GM23338 (cell line): ENCODE data around the gene METTL4. TPM values are rescaled to one million over a fixed set of nuclear protein-coding genes. Genes with fewer than 3 reads are reported as not detected.

Experiments
- ATAC-seq: fragments of 200-7000 bp; cut with Tn5 transposase; 3 replicates; pipeline ENCODE4 v1.9.1; 2020
- DNase-seq: peaks from one replicate; pipeline ENCODE4 v3.0.0-alpha.2; 2015; ENCODE audit warnings: low spot score
- H2AFZ ChIP-seq: fragments of 200-600 bp; sonication (generic); 2 replicates; pipeline ENCODE4 v1.8.0; 2016; ENCODE audit warnings: antibody characterized with exemption, mild to moderate bottlenecking, moderate library complexity
- H3F3A ChIP-seq: fragments of 200-600 bp; sonication (generic); replicated peaks from 2 replicates; pipeline ENCODE4 v1.8.0; 2017; ENCODE audit warnings: antibody characterized with exemption, mixed run types, low read depth
- H3K27ac ChIP-seq: fragments of 200-600 bp; sonication (generic); 2 replicates; pipeline ENCODE4 v1.6.1; 2016; ENCODE audit warnings: low read depth
- H3K27me3 ChIP-seq: fragments of 200-600 bp; sonication (generic); 2 replicates; pipeline ENCODE4 v1.8.0; 2016; ENCODE audit warnings: mild to moderate bottlenecking, mixed run types, moderate library complexity; ENCODE audit not compliant: insufficient read depth
- H3K36me3 ChIP-seq: fragments of 200-600 bp; sonication (generic); 2 replicates; pipeline ENCODE4 v1.8.0; 2016; ENCODE audit warnings: mild to moderate bottlenecking; ENCODE audit not compliant: insufficient read depth
- H3K4me1 ChIP-seq: fragments of 200-600 bp; sonication (generic); 2 replicates; pipeline ENCODE4 v1.8.0; 2016; ENCODE audit warnings: mild to moderate bottlenecking, moderate library complexity; ENCODE audit not compliant: insufficient read depth
- H3K4me2 ChIP-seq: fragments of 200-600 bp; sonication (generic); 2 replicates; pipeline ENCODE4 v1.7.1; 2017; ENCODE audit warnings: mixed run types
- H3K4me3 ChIP-seq: fragments of 200-600 bp; sonication (generic); 2 replicates; pipeline ENCODE4 v1.6.1; 2016; ENCODE audit warnings: mixed run types
- H3K79me2 ChIP-seq: fragments of 200-600 bp; sonication (generic); replicated peaks from 2 replicates; pipeline ENCODE4 v1.8.0; 2017; ENCODE audit warnings: mild to moderate bottlenecking; ENCODE audit not compliant: insufficient read depth
- H3K9me2 ChIP-seq: fragments of 200-600 bp; sonication (generic); 2 replicates; pipeline ENCODE4 v1.8.0; 2017; ENCODE audit not compliant: insufficient read depth
- H4K20me1 ChIP-seq: fragments of 200-600 bp; sonication (generic); replicated peaks from 2 replicates; pipeline ENCODE4 v1.8.0; 2017; ENCODE audit warnings: mild to moderate bottlenecking; ENCODE audit not compliant: insufficient read depth
- H3K27ac Mint-ChIP-seq: 2 replicates; pipeline ENCODE4 v1.8.0; 2020; ENCODE audit warnings: inconsistent platforms, mild to moderate bottlenecking, moderate library complexity, mixed read lengths
- H3K27me3 Mint-ChIP-seq: 3 replicates; pipeline ENCODE4 v1.8.0; 2022; ENCODE audit warnings: low read depth, mild to moderate bottlenecking, moderate library complexity, mixed read lengths, inconsistent platforms; ENCODE audit not compliant: insufficient read depth, poor library complexity
- H3K36me3 Mint-ChIP-seq: 3 replicates; pipeline ENCODE4 v1.8.0; 2021; ENCODE audit warnings: low read depth, mild to moderate bottlenecking, inconsistent platforms, moderate library complexity, mixed read lengths
- H3K4me1 Mint-ChIP-seq: 3 replicates; pipeline ENCODE4 v1.8.0; 2020; ENCODE audit warnings: mild to moderate bottlenecking, inconsistent platforms, mixed read lengths
- H3K4me3 Mint-ChIP-seq: 3 replicates; pipeline ENCODE4 v1.8.0; 2021; ENCODE audit warnings: moderate library complexity, mild to moderate bottlenecking, inconsistent platforms, mixed read lengths
- H3K9me3 Mint-ChIP-seq: 3 replicates; pipeline ENCODE4 v1.8.0; 2020; ENCODE audit warnings: moderate library complexity, mild to moderate bottlenecking, inconsistent platforms, mixed read lengths
- CREB1 ChIP-seq: fragments of 250-450 bp; sonication (Bioruptor Pico); IDR thresholded peaks from 2 replicates; pipeline ENCODE4 v1.5.0; 2020; ENCODE audit warnings: low read depth, mild to moderate bottlenecking, moderate library complexity
- CTCF ChIP-seq, 2 experiments: fragments of 200-600 bp in 1 of 2; sonication (generic) in 1 of 2; conservative IDR thresholded peaks; 2 replicates each; pipeline versions ENCODE4 v1.5.1 to v1.6.1; 2016 to 2017; ENCODE audit warnings: antibody characterized with exemption in 2 of 2, low read depth in 2 of 2, mild to moderate bottlenecking in 2 of 2, moderate library complexity in 1 of 2
- ETS1 ChIP-seq: IDR thresholded peaks from 2 replicates; pipeline ENCODE4 v1.6.1; 2016; ENCODE audit warnings: antibody characterized with exemption
- JUNB ChIP-seq: IDR thresholded peaks from one replicate; pipeline ENCODE4 v1.6.1; 2016; ENCODE audit warnings: antibody characterized with exemption; ENCODE audit not compliant: unreplicated experiment
- NANOG ChIP-seq: IDR thresholded peaks from 2 replicates; pipeline ENCODE4 v1.6.1; 2016; ENCODE audit warnings: antibody characterized with exemption, borderline replicate concordance
- POLR2AphosphoS5 ChIP-seq: IDR thresholded peaks from 2 replicates; pipeline ENCODE4 v1.6.1; 2016; ENCODE audit warnings: antibody characterized with exemption, low read depth
- ZNF114 ChIP-seq: fragments of 250-450 bp; sonication (Bioruptor Pico); IDR thresholded peaks from 2 replicates; pipeline ENCODE4 v1.5.0; 2020; ENCODE audit warnings: mild to moderate bottlenecking, moderate library complexity
- ZNF331 ChIP-seq: fragments of 250-450 bp; sonication (Bioruptor Pico); IDR thresholded peaks from 2 replicates; pipeline ENCODE4 v1.5.0; 2020; ENCODE audit warnings: low read depth, mild to moderate bottlenecking, moderate library complexity
- polyA plus RNA-seq: library from polyadenylated mRNA; unstranded; fragments of >200 nt; fragmentation: Nextera tagmentation; extraction: Ambion mirVana; gene quantifications from 2 replicates; pipeline ENCODE4 v1.2.1, GENCODE V29; 2016
- small RNA-seq: library from RNA; depleted of rRNA; stranded (forward); fragments of <200 nt; gene quantifications from one replicate; pipeline ENCODE3, GENCODE V24; 2014; ENCODE audit warnings: low replicate concordance
- total RNA-seq: library from RNA; depleted of rRNA; stranded (reverse); fragments of >200 nt; shearing (Covaris generic); gene quantifications from 2 replicates; pipeline ENCODE4 v1.2.3, GENCODE V29; 2014; rRNA removed
- TF ChIP-seq, protein P1 (sequence below): IDR thresholded peaks from one replicate; pipeline ENCODE4 v1.6.1; 2018; ENCODE audit warnings: antibody characterized with exemption; ENCODE audit not compliant: unreplicated experiment

The METTL4 gene
- total and polyA plus RNA-seq, 2 experiments from 2014 or later = 11.9 to 14.9 TPM

DNA sequence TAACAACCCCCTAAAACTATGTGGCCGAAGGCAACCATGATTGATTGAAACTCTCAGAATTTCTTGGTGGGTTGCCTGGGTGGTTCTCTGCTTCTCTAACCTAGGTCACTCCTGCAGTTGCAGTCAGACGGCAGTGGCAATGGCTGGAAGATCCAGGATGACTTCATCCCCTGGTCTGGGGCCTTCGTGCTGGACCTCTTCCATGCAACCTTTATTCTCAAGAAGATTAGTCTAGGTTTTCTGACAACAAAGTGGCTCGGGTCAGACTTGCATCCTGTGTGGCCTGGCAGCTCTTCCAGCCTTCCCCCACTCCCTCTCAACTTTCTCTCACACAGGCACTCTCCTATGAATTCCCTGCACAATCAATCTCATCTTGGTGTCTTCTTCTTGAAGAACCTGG, 76.4 kb downstream of the METTL4 start:
- no peak overlapping the region for H3K27ac ChIP-seq
- TF ChIP-seq ZNF331 (CRISPR knock-in tag) (no peak), CREB1 (CRISPR knock-in tag) (no peak), POLR2AphosphoS5 (no peak), NANOG (no peak), ZNF114 (CRISPR knock-in tag) (no peak), ETS1 (no peak), JUNB (no peak), CTCF (conservative IDR thresholded peaks at IDR 0.05; ENCODE audit: low read depth in 2 of 2) (no peak)
- TF ChIP-seq, protein P1, sequence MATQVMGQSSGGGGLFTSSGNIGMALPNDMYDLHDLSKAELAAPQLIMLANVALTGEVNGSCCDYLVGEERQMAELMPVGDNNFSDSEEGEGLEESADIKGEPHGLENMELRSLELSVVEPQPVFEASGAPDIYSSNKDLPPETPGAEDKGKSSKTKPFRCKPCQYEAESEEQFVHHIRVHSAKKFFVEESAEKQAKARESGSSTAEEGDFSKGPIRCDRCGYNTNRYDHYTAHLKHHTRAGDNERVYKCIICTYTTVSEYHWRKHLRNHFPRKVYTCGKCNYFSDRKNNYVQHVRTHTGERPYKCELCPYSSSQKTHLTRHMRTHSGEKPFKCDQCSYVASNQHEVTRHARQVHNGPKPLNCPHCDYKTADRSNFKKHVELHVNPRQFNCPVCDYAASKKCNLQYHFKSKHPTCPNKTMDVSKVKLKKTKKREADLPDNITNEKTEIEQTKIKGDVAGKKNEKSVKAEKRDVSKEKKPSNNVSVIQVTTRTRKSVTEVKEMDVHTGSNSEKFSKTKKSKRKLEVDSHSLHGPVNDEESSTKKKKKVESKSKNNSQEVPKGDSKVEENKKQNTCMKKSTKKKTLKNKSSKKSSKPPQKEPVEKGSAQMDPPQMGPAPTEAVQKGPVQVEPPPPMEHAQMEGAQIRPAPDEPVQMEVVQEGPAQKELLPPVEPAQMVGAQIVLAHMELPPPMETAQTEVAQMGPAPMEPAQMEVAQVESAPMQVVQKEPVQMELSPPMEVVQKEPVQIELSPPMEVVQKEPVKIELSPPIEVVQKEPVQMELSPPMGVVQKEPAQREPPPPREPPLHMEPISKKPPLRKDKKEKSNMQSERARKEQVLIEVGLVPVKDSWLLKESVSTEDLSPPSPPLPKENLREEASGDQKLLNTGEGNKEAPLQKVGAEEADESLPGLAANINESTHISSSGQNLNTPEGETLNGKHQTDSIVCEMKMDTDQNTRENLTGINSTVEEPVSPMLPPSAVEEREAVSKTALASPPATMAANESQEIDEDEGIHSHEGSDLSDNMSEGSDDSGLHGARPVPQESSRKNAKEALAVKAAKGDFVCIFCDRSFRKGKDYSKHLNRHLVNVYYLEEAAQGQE = no peak
- H3K4me3 Mint-ChIP-seq = no peak overlapping the region

More for the DNA sequence above, 76.4 kb downstream of the METTL4 start:
- no peak overlapping the region for H3K4me3 ChIP-seq
- H3K27me3 ChIP-seq = no peaks in the 10 kb centered on the region
- no peaks in the 10 kb centered on the region for H3F3A ChIP-seq
- H3K9me2 ChIP-seq = peaks cover 4% of the 10 kb centered on the region; the same call in 1 of the 2 replicates
- Mint-ChIP-seq H3K9me3 (no peaks in the 10 kb centered on the region), H3K4me1 (no peaks in the 10 kb centered on the region), H3K27me3 (peaks cover 2% of the 10 kb centered on the region), H3K36me3 (no peaks in the 10 kb centered on the region), H3K27ac (no peak overlapping the region)
- ATAC-seq (no peak), DNase-seq (no peak)
- H4K20me1 ChIP-seq = no peaks in the 10 kb centered on the region
- no peaks in the 10 kb centered on the region for H3K79me2 ChIP-seq
- no peaks in the 10 kb centered on the region for H3K4me1 ChIP-seq
- no peak overlapping the region for H3K4me2 ChIP-seq
- H3K36me3 ChIP-seq = no peaks in the 10 kb centered on the region
- no peak overlapping the region for H2AFZ ChIP-seq

Small RNA genes lying within 50 kb of the gene (small RNA-seq; reads per million reads assigned to genes)
- gene RF00019 (not detected), gene RF01233 (not detected)

Other genes starting within 250 kb of the METTL4 start
- 36.6 and 38.9 TPM in 2 replicates for gene NDC80, start 52 bp upstream of the METTL4 start, total RNA-seq
- 48.3 and 58.4 TPM in 2 replicates for gene NDC80, start 52 bp upstream of the METTL4 start, polyA plus RNA-seq
- gene SMCHD1, start 84.2 kb upstream of the METTL4 start, total RNA-seq = 37.9 and 39.0 TPM in 2 replicates
- 6.6 and 7.7 TPM in 2 replicates for gene SMCHD1, start 84.2 kb upstream of the METTL4 start, polyA plus RNA-seq